Loucy (cell line): ENCODE data around the gene UBXN7.

Experiments used
- CTCF ChIP-seq: fragments of 200-600 bp; sonication (generic); conservative IDR thresholded peaks from 2 replicates; pipeline ENCODE4 v1.5.1; 2014; ENCODE audit warnings: mild to moderate bottlenecking, antibody characterized with exemption, low read length
- EZH2phosphoT487 ChIP-seq: fragments of 200-600 bp; IDR thresholded peaks from 2 replicates; pipeline ENCODE4 v1.6.1; 2018; ENCODE audit warnings: antibody characterized with exemption, mild to moderate bottlenecking, moderate library complexity, borderline replicate concordance

GRCh38 chr3:196356556-196356955, 75.7 kb downstream of the UBXN7 start:
- TF ChIP-seq CTCF: no peak
- no peak for TF ChIP-seq EZH2phosphoT487
